HG03103 (cell line): Measurements from ENCODE around the gene RASGRP4.
A peak's percentile ranks its signal among the peaks of the same experiment; 100 is the strongest.
"Not testable (repeated sequence)": the region's sequence is repeated elsewhere in the genome, so short reads cannot be mapped to it uniquely, and the experiment has no call there.

ENCODE experiments used
- ATAC-seq: cut with Tn5 transposase; IDR thresholded peaks from one replicate; pipeline ENCODE4 v1.9.1; 2021; ENCODE audit warnings: low read depth; ENCODE audit not compliant: unreplicated experiment

RASGRP4 gene

GRCh38 chr19:38375098-38375493 is 50.9 kb downstream of the RASGRP4 start:
- ATAC-seq = no peak

- ATAC-seq = peak; percentile 91
Observed at GRCh38 chr19:38374332-38375097, 51.5 kb downstream of the RASGRP4 start, which contains the start of gene PSMD8. Gene PSMD8 (plus strand): TSS chr19:38374571. CDS start chr19:38374602, 31 bp downstream.

GRCh38 chr19:38373907-38374331 is 52.1 kb downstream of the RASGRP4 start:
- ATAC-seq = no peak

GRCh38 chr19:38371081-38371480 is 54.9 kb downstream of the RASGRP4 start:
- no peak for ATAC-seq

GRCh38 chr19:38370299-38370698 is 55.7 kb downstream of the RASGRP4 start:
- no peak for ATAC-seq

DNA sequence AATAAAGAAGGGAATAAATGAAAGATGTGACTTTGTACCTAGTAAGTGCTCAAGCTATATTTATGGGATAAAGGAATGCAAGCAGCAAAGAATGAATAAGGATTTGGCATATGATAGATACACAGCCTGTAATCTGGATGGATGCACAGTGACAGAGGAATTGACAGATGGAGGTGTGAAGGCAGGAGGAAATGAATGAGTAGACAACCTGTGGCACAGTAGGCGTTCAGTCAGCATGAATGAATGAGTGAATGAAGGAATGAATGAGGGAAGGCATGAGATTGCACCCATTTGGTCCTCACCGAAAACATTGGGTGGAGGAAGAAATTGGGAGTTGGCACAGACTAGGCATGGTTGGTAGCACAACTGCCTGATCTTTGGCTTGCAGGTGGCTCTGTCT is 56.4 kb downstream of the RASGRP4 start:
- ATAC-seq = no peak

DNA sequence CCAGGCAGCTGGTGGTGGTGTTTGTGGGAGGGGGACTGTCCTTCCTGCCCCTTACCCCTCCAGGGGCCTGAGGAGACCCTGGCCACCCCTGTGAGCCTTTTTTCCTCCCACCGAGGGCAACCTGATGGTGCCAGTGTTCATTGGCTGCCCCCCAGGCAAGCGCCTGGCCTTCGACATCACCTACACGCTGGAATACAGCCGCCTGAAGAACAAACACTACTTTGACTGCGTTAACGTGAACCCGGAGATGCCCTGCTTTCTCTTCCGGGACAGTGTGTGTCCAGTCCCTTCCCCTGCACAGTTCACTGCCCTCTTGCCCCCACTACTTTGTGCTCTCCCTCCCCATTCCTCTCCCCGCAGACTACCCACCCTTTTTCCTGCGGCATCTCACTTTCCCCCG is 59.0 kb downstream of the RASGRP4 start:
- ATAC-seq = no peak

- ATAC-seq = not testable (repeated sequence)
Observed at GRCh38 chr19:38362946-38363688, 62.9 kb downstream of the RASGRP4 start.

DNA sequence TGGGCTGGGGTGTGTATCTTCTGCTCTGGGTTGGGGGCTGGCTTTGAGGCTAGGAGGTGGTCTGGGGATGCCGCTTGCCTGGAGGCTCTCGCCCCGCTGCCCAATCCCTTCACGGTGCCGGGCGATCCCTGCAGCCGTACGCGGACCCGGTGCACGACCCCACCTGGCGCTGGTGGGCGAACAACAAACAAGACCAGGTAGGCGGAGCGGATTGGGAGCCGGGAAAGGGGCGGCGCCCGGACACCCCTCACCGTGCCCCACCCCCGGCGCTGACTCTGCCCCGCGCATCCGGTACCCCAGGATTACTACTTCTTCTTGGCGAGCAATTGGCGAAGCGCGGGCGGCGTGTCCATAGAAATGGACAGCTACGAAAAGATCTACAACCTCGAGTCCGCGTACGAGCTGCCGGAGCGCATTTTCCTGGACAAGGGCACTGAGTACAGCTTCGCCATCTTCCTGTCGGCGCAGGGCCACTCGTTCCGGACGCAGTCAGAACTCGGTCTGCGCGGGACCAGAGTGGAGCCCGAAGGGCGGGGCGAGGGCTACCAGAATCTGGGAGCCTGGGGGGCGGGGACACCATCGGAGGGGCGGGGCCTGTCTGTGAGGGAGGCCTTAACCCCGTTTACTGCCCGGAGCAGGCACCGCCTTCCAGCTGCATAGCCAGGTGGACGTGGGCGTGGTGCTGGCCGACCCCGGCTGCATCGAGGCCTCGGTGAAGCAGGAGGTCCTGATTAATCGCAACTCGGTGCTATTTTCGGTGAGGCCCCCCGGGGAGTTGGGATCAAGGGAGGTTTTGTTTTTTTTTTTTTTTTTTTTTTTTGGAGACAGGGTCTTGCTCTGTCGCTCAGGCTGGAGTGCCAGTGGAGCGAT is 63.7 kb downstream of the RASGRP4 start:
- ATAC-seq = no peak

GRCh38 chr19:38361633-38362075 is 64.4 kb downstream of the RASGRP4 start:
- no peak for ATAC-seq

DNA sequence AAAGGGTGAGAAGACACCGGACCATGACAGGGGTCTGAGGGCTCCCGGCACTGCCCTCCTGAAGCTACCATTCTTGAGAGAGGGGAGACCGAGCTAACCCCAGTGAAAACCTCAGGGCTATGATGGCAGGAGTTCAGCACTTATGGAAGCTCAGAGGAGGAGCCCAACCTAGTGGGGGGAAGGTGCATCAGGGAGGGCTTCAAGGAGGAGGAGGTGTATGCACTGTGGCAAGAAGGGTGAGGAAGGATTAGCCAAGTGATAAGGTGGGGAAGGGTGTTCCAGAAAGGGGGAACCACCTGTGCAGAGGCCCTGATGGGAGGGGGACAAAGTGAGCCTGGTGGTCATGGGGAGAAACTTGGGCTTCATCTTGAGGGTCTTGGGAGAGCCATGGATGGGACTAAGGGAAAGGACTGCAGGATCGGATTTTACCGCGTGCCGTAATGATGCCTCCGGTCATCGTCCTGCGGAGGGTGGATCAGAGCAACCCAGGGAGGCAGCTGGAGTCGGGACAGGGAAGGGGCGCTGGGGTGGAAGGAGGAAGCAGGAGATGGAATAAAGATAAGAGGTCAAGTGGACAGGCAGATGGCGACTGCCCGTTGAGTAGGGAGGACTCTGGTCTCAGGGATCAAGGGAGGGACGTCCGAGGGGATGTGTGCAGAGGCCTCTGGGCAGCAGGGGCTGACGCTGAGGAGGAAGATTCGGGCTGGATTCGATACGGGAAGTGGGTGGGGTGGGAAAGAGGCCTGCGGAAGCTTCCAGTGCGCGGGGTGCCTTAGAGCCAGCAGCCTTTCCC is 65.0 kb downstream of the RASGRP4 start:
- ATAC-seq = no peak

GRCh38 chr19:38360351-38360750 is 65.7 kb downstream of the RASGRP4 start:
- ATAC-seq = no peak

- ATAC-seq = no peak
Observed at GRCh38 chr19:38359242-38360021, 66.6 kb downstream of the RASGRP4 start.
